ENCODE measurements around the gene TYW5. TPM values are rescaled to one million over a fixed set of nuclear protein-coding genes. Genes with fewer than 3 reads are reported as not detected.

Gene TYW5
- total and polyA plus RNA-seq, 8 donors, result 2.0 to 4.9 (median 2.5) TPM

DNA sequence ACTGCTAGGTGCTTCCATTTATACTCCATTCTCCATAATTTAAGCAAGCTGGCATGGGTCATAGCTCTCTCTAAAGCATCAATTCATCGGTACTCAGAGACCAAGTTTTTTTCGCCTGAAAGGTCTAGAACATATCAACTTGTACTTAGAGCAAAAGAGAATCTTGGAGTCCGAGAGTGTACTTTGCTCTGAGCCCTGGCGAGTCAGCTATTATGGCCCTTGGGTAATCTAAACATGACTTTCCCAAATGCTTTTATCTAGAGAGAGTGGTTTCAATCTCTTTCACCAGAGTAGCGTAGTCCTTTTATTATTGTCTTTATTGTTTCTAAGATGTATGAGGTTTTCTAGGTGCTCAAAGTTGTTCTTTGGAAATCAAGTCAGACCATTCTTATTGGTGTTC, 34.5 kb upstream of the TYW5 start:
- FAIRE-seq, result no peak
- 88 to 90% methylated on average over 5 of the region's 5 CpGs for WGBS, 2 donors
- no peaks in the 10 kb centered on the region for H3K27me3 ChIP-seq
- no peak overlapping the region for H3K4me3 ChIP-seq
- H3K27ac ChIP-seq, result no peak overlapping the region
- no peaks in the 10 kb centered on the region for H3K4me1 ChIP-seq
- intact Hi-C loops (cut with DNase I), result loop anchor here in 2 of 3 donors (10.0 kb wide), 2 partner anchors 315 to 485 kb away; partner anchors contain the start of gene SPATS2L (in 1 of the 2)
- H3K36me3 ChIP-seq, result no peaks in the 10 kb centered on the region
- no peak for DNase-seq
- TF ChIP-seq, protein P1, sequence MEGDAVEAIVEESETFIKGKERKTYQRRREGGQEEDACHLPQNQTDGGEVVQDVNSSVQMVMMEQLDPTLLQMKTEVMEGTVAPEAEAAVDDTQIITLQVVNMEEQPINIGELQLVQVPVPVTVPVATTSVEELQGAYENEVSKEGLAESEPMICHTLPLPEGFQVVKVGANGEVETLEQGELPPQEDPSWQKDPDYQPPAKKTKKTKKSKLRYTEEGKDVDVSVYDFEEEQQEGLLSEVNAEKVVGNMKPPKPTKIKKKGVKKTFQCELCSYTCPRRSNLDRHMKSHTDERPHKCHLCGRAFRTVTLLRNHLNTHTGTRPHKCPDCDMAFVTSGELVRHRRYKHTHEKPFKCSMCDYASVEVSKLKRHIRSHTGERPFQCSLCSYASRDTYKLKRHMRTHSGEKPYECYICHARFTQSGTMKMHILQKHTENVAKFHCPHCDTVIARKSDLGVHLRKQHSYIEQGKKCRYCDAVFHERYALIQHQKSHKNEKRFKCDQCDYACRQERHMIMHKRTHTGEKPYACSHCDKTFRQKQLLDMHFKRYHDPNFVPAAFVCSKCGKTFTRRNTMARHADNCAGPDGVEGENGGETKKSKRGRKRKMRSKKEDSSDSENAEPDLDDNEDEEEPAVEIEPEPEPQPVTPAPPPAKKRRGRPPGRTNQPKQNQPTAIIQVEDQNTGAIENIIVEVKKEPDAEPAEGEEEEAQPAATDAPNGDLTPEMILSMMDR (IDR thresholded peaks at IDR 0.05), result no peak
- ATAC-seq, result no peak
- H3K9me3 ChIP-seq, result no peaks in the 10 kb centered on the region

DNA sequence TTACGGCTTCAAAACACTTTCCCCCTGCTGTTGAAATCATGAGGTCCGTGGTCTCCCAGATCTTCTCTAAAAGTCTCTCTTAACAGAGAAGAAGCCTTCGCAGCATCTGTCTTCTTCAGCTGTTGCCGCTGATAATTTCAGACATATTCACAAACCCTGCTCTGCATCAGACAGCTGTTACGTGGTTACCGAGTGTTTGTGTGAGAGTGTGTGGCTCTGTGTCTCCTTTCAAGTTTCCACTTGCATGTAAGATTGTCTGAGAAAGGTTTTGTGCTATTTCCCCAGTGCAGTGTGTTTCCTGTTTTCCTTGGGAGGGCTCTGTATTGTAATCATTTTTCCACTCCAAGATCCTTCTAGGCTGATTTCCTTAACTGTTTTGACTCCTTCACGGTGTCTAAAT, 32.9 kb upstream of the TYW5 start:
- Histone ChIP-seq H3K9me3 (no peaks in the 10 kb centered on the region), H3K36me3 (no peaks in the 10 kb centered on the region), H3K4me3 (no peak overlapping the region), H3K4me1 (no peaks in the 10 kb centered on the region), H3K27me3 (no peaks in the 10 kb centered on the region), H3K27ac (no peak overlapping the region)
- TF ChIP-seq, protein P1 (IDR thresholded peaks at IDR 0.05), result no peak
- ATAC-seq, result no peak
- WGBS, 2 donors, result 62 to 63% methylated on average over 7 of the region's 7 CpGs
- FAIRE-seq, result no peak
- no peak for DNase-seq
- intact Hi-C loops (cut with DNase I), result loop anchor here in 1 of 3 donors (10.0 kb wide), 2 partner anchors 317 to 487 kb away; partner anchors contain the start of gene SPATS2L

DNA sequence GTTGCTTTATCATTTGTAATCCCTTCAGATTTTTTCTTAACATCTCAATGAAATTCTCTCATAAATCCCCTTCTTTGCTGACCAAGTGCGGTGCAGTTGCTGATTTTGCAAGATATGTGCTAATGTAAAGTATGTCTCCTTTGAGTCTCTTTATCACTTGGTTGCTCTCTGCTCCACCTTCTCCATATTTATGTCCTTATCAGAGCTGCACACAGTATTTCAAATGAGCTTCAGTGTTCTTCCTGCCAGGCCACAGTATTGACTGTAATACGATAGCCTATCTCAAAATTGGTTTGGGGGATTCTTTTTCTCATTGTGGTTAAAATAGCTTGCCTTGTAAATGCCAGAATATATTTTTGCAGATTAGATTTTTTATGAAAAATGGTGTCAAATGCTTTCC, 32.3 kb upstream of the TYW5 start:
- TF ChIP-seq, protein P1 (IDR thresholded peaks at IDR 0.05), result no peak
- ATAC-seq (no peak), FAIRE-seq (no peak), DNase-seq (no peak)
- H3K36me3 ChIP-seq, result no peaks in the 10 kb centered on the region
- H3K27me3 ChIP-seq, result no peaks in the 10 kb centered on the region
- no peak overlapping the region for H3K4me3 ChIP-seq
- H3K9me3 ChIP-seq, result no peaks in the 10 kb centered on the region
- intact Hi-C loops (cut with DNase I), result loop anchor here in 1 of 3 donors (10.0 kb wide), 2 partner anchors 317 to 487 kb away; partner anchors contain the start of gene SPATS2L
- H3K4me1 ChIP-seq, result no peaks in the 10 kb centered on the region
- H3K27ac ChIP-seq, result no peak overlapping the region
- 75 to 83% methylated on average over 2 of the region's 2 CpGs for WGBS, 2 donors

DNA sequence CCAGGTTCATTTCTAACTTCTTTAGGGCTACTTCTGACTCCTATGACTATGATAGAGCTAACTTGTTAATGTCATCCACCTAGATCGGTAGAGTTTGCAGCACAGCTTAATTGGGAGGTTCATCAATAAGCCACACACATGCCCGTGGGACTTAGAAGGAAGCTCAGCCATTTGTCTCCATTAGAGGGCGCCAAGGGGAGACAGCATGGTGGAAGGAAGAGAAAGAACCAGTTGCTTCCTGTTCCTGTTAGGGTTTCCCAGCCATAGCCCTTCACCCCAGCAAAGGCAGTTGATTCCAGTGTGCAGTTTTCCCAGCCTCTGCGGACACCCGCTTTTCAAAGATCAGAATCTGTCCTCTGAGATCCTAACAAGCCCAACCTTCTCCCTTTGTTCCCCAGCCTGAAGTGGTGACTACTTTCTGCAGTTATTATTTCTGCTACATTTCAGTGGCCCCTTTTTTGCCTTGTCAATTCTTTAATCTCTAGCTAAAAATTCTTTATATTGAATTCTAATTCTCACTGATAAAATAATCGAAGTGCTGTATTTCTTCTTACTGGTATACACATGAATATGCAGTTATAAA, 30.4 kb upstream of the TYW5 start:
- Histone ChIP-seq H3K4me1 (no peaks in the 10 kb centered on the region), H3K27me3 (no peaks in the 10 kb centered on the region), H3K9me3 (no peaks in the 10 kb centered on the region), H3K36me3 (no peaks in the 10 kb centered on the region), H3K27ac (no peak overlapping the region), H3K4me3 (no peak overlapping the region)
- 46 to 52% methylated on average over 6 of the region's 6 CpGs for WGBS, 2 donors
- peak; percentile 88 to 99 (median 98) for ATAC-seq
- FAIRE-seq, result no peak
- DNase-seq, result peak in 5 of 6 donors; percentile 60 to 74 (median 62)
- TF ChIP-seq, protein P1 (IDR thresholded peaks at IDR 0.05), result peak; percentile 31 to 62 (median 48)
- intact Hi-C loops (cut with DNase I), result loop anchor here in 1 of 3 donors (10.0 kb wide), 2 partner anchors 319 to 489 kb away; partner anchors contain the start of gene SPATS2L

DNA sequence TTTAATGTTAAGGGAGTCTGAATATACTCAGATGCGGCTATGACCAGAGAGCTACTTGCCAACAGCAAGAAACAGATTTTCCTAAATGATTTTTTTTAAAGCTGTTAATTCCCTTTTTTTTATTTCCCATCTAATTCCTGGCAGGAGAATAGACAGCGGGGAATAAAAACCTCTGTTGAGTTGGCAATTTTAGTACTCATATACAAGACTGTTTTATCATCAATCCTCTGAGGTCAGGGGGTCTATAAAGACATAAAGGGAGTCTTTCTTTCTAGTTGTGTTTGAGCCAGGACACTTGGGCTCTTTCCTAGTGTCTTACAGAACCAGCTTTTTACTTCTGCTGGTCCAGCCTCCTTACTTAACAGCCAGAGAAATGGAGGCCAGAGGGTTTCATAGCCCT, 29.5 kb upstream of the TYW5 start:
- FAIRE-seq, result no peak

More for the DNA sequence above, 29.5 kb upstream of the TYW5 start:
- Histone ChIP-seq H3K4me3 (no peak overlapping the region), H3K36me3 (no peaks in the 10 kb centered on the region), H3K27me3 (no peaks in the 10 kb centered on the region), H3K4me1 (peaks cover 0 to 2% (median 0%) of the 10 kb centered on the region in 3 donors), H3K27ac (no peak overlapping the region), H3K9me3 (no peaks in the 10 kb centered on the region)
- TF ChIP-seq, protein P1 (IDR thresholded peaks at IDR 0.05), result no peak
- ATAC-seq (no peak), DNase-seq (no peak)
- WGBS, 2 donors, result 81 to 86% methylated on average over 2 of the region's 2 CpGs
- intact Hi-C loops (cut with DNase I), result loop anchor here in 1 of 3 donors (10.0 kb wide), 2 partner anchors 320 to 490 kb away; partner anchors contain the start of gene SPATS2L
